OCI-LY7 (cell line): ENCODE results near the gene KCNE1. TPM values are rescaled to one million over a fixed set of nuclear protein-coding genes. Genes with fewer than 3 reads are reported as not detected.

Experiments used
- BruUV-seq: library from RNA; stranded (reverse); fragments of 400-500 nt; replicated peaks from 2 replicates; lab custom pipeline; 2021; lab: Mats Ljungman, UMichigan
- CTCF ChIA-PET: fragments of 300-600 bp; sonication (Branson Sonifier 250); formaldehyde crosslinking; loops from one replicate; lab custom pipeline; 2022; ENCODE audit warnings: antibody characterized with exemption; ENCODE audit not compliant: unreplicated experiment; lab: Charles Lee
- POLR2A ChIA-PET: fragments of 300-600 bp; sonication (Branson Sonifier 250); formaldehyde crosslinking; loops from one replicate; lab custom pipeline; 2022; ENCODE audit warnings: antibody characterized with exemption; lab: Charles Lee
- DNase-seq: peaks from one replicate; pipeline ENCODE4 v3.0.0-alpha.2; 2015; ENCODE audit warnings: low spot score
- H2AFZ ChIP-seq: fragments of 200-600 bp; sonication (generic), shearing (Covaris generic); 2 replicates; pipeline ENCODE4 v1.6.1; 2014; ENCODE audit warnings: mild to moderate bottlenecking, antibody characterized with exemption, low read length, moderate library complexity
- H3K27ac ChIP-seq: fragments of 200-600 bp; sonication (generic); 2 replicates; pipeline ENCODE4 v1.5.1; 2014; ENCODE audit warnings: mixed run types, low read depth, mild to moderate bottlenecking, moderate library complexity, low read length, inconsistent platforms; ENCODE audit not compliant: poor library complexity, severe bottlenecking
- H3K36me3 ChIP-seq: fragments of 200-600 bp; sonication (generic); 2 replicates; pipeline ENCODE4 v1.6.1; 2014; ENCODE audit warnings: mild to moderate bottlenecking, antibody characterized with exemption, low read length, moderate library complexity, mixed read lengths; ENCODE audit not compliant: insufficient read depth
- H3K4me1 ChIP-seq: fragments of 200-600 bp; sonication (generic); 2 replicates; pipeline ENCODE4 v1.5.1; 2014; ENCODE audit warnings: mild to moderate bottlenecking, low read length; ENCODE audit not compliant: insufficient read depth, poor library complexity, severe bottlenecking
- H3K4me2 ChIP-seq: fragments of 200-600 bp; sonication (generic); 2 replicates; pipeline ENCODE4 v1.6.1; 2014; ENCODE audit warnings: mild to moderate bottlenecking, low read length
- H3K4me3 ChIP-seq: fragments of 200-600 bp; sonication (generic); 2 replicates; pipeline ENCODE4 v1.5.1; 2014; ENCODE audit warnings: mild to moderate bottlenecking, low read depth, low read length; ENCODE audit not compliant: poor library complexity, severe bottlenecking
- H3K79me2 ChIP-seq: fragments of 200-600 bp; sonication (generic); 2 replicates; pipeline ENCODE4 v1.6.1; 2016; ENCODE audit warnings: low read depth, mild to moderate bottlenecking, low read length, moderate library complexity, mixed read lengths; ENCODE audit not compliant: insufficient read depth
- H3K9me2 ChIP-seq: fragments of 200-600 bp; sonication (generic); 2 replicates; pipeline ENCODE4 v1.6.1; 2016; ENCODE audit warnings: mild to moderate bottlenecking, low read length, mixed read lengths; ENCODE audit not compliant: insufficient read depth
- H3K9me3 ChIP-seq: fragments of 200-600 bp; sonication (generic); 2 replicates; pipeline ENCODE4 v1.6.1; 2014; ENCODE audit warnings: mild to moderate bottlenecking, mixed run types, low read length, mixed read lengths
- H4K20me1 ChIP-seq: fragments of 200-600 bp; sonication (generic); 2 replicates; pipeline ENCODE4 v1.6.1; 2014; ENCODE audit warnings: mild to moderate bottlenecking, antibody characterized with exemption, low read length, moderate library complexity, mixed read lengths; ENCODE audit not compliant: insufficient read depth
- EZH2phosphoT487 ChIP-seq: fragments of 200-600 bp; sonication (generic); IDR thresholded peaks from 2 replicates; pipeline ENCODE4 v1.6.1; 2018; ENCODE audit warnings: low read depth, borderline replicate concordance, mild to moderate bottlenecking, mixed run types, antibody characterized with exemption, low read length, moderate library complexity, mixed read lengths
- intact Hi-C: fragments of 100-400 bp; cut with micrococcal nuclease; formaldehyde crosslinking; loops from one replicate; pipeline ENCODE4 v1.10.0; 2022; ENCODE audit not compliant: unreplicated experiment
- total RNA-seq, 2 experiments: library from RNA; depleted of rRNA in 1 of 2; stranded (reverse); fragments of >200 nt in 1 of 2; shearing (Covaris generic) in 1 of 2; gene quantifications; 2 replicates each; pipeline ENCODE4 v1.2.3, GENCODE V29; 2014 to 2022
- TF ChIP-seq, protein P1 (sequence below): fragments of 200-600 bp; sonication (generic); conservative IDR thresholded peaks from 2 replicates; pipeline ENCODE4 v1.5.1; 2014; ENCODE audit warnings: mild to moderate bottlenecking, antibody characterized with exemption, low read length, moderate library complexity, mixed read lengths

The KCNE1 gene
- total RNA-seq, 2 experiments from 2014 or later: 0.15 TPM; not detected in 1

DNA sequence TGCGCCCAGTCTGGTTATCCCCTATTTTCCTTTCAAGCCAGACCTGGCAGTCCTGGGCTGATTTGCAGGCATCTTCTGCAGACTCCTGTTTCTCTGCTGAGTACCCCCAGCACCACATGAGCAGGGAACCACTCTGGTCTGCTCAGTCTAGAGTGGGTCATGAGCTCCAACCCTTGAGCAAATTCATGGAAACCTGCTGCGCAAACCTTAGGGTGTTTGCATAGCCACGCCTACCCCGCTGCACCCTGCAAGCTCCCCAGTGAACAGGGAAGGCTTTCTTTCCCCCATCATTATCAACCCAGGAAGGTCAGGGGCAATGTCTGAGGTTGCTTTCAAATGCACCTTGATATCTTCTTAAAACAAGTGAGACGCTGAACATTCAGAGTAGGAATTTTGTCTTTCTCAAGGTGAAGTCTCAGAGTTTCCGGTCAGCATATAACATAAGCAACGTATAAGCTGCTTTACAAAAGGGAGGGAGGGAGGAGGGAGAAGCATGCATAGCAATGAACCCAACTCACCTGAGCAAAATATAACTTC, 11.1 kb upstream of the KCNE1 start:
- TF ChIP-seq, protein P1, sequence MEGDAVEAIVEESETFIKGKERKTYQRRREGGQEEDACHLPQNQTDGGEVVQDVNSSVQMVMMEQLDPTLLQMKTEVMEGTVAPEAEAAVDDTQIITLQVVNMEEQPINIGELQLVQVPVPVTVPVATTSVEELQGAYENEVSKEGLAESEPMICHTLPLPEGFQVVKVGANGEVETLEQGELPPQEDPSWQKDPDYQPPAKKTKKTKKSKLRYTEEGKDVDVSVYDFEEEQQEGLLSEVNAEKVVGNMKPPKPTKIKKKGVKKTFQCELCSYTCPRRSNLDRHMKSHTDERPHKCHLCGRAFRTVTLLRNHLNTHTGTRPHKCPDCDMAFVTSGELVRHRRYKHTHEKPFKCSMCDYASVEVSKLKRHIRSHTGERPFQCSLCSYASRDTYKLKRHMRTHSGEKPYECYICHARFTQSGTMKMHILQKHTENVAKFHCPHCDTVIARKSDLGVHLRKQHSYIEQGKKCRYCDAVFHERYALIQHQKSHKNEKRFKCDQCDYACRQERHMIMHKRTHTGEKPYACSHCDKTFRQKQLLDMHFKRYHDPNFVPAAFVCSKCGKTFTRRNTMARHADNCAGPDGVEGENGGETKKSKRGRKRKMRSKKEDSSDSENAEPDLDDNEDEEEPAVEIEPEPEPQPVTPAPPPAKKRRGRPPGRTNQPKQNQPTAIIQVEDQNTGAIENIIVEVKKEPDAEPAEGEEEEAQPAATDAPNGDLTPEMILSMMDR: no peak
- no peak for TF ChIP-seq EZH2phosphoT487
- CTCF ChIA-PET: no interaction called here
- no peaks in the 10 kb centered on the region for H3K79me2 ChIP-seq
- intact Hi-C loops: no loop called here
- no peak overlapping the region for H3K27ac ChIP-seq
- no peaks in the 10 kb centered on the region for H3K36me3 ChIP-seq
- no TSS peak for BruUV-seq
- DNase-seq: no peak
- H4K20me1 ChIP-seq: no peaks in the 10 kb centered on the region
- POLR2A ChIA-PET: no interaction called here
- no peaks in the 10 kb centered on the region for H3K9me2 ChIP-seq
- H3K9me3 ChIP-seq: no peaks in the 10 kb centered on the region
- no peaks in the 10 kb centered on the region for H3K4me1 ChIP-seq
- no peak overlapping the region for H3K4me2 ChIP-seq
- no peak overlapping the region for H3K4me3 ChIP-seq
- H2AFZ ChIP-seq: no peak overlapping the region

DNA sequence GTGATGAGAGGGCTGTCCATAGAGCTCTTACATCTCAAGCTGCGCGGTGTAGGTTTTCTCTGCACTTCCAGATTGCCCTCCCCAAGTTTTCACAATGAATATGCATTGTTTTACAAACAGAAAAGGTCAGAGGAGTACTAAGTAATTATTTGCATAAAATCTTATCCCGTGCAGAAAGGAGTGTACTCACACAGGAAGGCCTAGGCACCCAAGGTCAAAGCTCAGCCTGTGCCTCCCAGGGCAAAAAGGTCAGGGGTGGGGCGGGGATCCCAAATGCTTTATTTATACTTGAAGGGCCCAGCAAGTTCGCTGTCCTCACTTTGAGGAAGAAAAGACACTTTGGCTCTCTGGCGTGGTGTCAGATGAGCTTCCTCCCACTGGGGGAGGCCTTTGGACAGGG, 10.3 kb upstream of the KCNE1 start:
- no peaks in the 10 kb centered on the region for H3K9me2 ChIP-seq
- no peak overlapping the region for H3K4me3 ChIP-seq
- no peak overlapping the region for H3K27ac ChIP-seq
- DNase-seq: no peak
- TF ChIP-seq EZH2phosphoT487: no peak
- TF ChIP-seq, protein P1: no peak
- H4K20me1 ChIP-seq: 0 out of 2 replicates have a peak, but pooled peaks cover 1% of the 10 kb centered on the region
- H3K9me3 ChIP-seq: no peaks in the 10 kb centered on the region
- no TSS peak for BruUV-seq
- POLR2A ChIA-PET: interaction anchor here (0.6 to 0.9 kb wide), 4 partner anchors 19 to 1765 kb away, joined by 3 to 4 read pairs (median 3); no protein-coding TSS in a partner anchor
- H3K79me2 ChIP-seq: no peaks in the 10 kb centered on the region
- no peaks in the 10 kb centered on the region for H3K36me3 ChIP-seq
- H2AFZ ChIP-seq: no peak overlapping the region
- CTCF ChIA-PET: no interaction called here
- intact Hi-C loops: no loop called here
- no peak overlapping the region for H3K4me2 ChIP-seq
- no peaks in the 10 kb centered on the region for H3K4me1 ChIP-seq

DNA sequence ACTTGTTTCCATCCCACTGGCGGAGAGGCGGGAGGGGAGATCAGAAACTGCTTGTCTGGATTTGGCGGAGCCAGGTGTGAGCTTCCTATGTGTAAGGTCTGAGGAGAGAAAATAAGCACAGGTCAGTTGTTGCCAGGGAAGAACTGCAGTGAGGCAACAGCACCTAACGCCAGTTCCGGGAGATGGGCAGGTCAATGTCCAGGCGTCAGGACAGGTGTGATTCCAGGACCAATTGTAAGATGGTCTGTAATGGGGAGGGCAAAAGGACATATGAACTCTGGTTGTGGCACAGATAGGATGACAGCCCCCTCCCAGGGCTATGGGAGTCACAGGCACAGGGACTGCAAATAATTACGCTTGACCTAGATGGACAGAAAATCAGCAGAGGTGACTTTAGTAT, 9.6 kb upstream of the KCNE1 start:
- no peak for DNase-seq
- Histone ChIP-seq H3K9me2 (no peaks in the 10 kb centered on the region), H3K4me2 (no peak overlapping the region), H4K20me1 (0 out of 2 replicates have a peak, but pooled peaks cover 3% of the 10 kb centered on the region), H2AFZ (no peak overlapping the region), H3K79me2 (no peaks in the 10 kb centered on the region), H3K27ac (no peak overlapping the region), H3K36me3 (no peaks in the 10 kb centered on the region), H3K4me1 (no peaks in the 10 kb centered on the region), H3K9me3 (no peaks in the 10 kb centered on the region), H3K4me3 (no peak overlapping the region)
- TF ChIP-seq, protein P1: no peak
- POLR2A ChIA-PET: no interaction called here
- CTCF ChIA-PET: no interaction called here
- intact Hi-C loops: no loop called here
- no TSS peak for BruUV-seq
